GM19463 (cell line): ENCODE results near the gene RPL36AL.
"Not testable (repeated sequence)": the region's sequence is repeated elsewhere in the genome, so short reads cannot be mapped to it uniquely, and the experiment has no call there.

Experiments
- ATAC-seq: cut with Tn5 transposase; IDR thresholded peaks from one replicate; pipeline ENCODE4 v1.9.1; 2021; ENCODE audit warnings: mild to moderate bottlenecking, moderate library complexity; ENCODE audit not compliant: unreplicated experiment

Gene RPL36AL

GRCh38 chr14:49620182-49621113, at the start of gene RPL36AL, which contains the start of gene MGAT2:
Gene RPL36AL (minus strand): TSS chr14:49620626. CDS start chr14:49619104, 1,522 bp downstream.
Gene MGAT2 (plus strand): TSS chr14:49620799. CDS start chr14:49621269, 470 bp downstream.
- ATAC-seq = peak; percentile 92

- no peak for ATAC-seq
Measured at GRCh38 chr14:49659526-49660455, 39.4 kb upstream of the RPL36AL start.

- not testable (repeated sequence) for ATAC-seq
Measured at GRCh38 chr14:49657500-49657899, 37.1 kb upstream of the RPL36AL start.

GRCh38 chr14:49654511-49654910, 34.1 kb upstream of the RPL36AL start:
- ATAC-seq = no peak

DNA sequence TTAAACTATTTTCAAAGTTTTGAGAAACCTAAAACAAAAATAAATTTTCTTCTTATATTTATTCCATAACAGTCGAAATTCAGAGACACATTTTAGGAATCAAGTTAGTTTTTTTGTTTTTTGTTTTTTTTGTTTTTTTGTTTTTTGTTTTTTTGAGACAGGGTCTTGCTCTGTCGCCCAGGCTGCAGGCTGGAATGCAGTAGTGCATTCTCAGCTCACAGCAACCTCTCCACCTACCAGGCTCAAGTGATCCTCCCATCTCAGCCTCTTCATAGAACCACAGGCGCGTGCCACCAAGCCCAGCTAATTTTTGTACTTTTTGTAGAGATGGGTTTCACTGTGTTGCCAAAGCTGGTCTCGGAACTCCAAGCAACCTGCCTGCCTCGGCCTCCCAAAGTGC, 33.1 kb upstream of the RPL36AL start:
- no peak for ATAC-seq

DNA sequence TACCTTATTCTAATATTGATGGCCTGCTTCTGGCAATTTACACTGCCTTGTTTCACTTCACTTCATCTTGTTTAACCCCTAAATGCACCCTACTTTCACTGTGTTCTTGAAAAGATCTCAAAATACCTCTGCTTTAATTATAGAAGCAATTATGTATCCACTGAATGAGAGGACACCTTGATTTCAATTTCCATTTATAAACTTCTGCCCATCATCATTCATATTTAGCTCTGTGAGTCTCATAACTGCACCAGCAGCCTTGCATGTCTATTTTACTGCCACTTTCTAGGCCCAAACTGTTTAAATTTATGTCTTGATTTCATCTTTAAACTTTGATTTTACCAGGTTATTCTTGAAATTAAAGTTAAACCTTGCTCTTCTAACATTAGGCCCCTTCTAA, 21.7 kb upstream of the RPL36AL start:
- no peak for ATAC-seq

GRCh38 chr14:49641697-49642129, 21.3 kb upstream of the RPL36AL start:
- no peak for ATAC-seq

DNA sequence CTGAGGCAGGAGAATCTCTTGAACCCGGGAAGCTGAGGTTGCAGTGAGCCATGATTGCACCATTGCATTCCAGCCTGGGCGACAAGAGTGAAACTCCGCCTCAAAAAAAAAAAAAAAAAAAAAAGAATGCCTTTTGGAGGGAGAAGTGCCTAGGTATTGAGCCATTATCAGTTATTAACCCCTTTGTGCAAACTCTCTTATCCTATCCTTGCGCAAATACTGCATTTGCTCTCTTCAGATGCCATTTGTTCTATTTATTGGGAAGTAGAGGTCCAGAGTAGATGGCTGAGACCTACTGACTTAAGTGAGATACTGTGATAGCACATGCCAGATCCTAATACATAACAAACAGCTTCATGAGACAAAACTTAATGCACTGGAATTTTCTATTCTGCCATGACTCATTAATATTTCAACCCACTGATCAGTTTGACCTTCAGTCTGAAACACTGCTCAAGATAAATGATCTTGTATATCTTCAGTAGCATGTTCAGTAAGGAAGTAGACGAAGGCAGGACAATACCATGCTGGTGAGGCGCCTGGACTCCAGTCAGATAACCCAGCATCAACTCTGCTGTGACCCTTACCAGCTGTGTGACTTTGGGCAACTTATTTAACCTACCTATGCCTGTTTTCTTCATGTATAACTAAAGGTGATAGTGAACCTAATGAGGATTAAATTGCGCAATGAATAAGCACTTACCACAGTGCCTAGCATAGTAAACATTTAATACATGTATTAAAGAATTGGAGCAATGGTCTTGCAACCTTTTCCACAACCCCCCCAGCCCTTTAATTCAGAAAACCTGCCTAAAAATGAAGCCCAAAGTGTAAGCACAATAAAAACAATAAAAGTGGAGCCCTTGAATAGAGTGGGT, 20.4 kb upstream of the RPL36AL start:
- ATAC-seq = no peak

GRCh38 chr14:49637534-49638078, 17.2 kb upstream of the RPL36AL start:
- ATAC-seq = no peak

DNA sequence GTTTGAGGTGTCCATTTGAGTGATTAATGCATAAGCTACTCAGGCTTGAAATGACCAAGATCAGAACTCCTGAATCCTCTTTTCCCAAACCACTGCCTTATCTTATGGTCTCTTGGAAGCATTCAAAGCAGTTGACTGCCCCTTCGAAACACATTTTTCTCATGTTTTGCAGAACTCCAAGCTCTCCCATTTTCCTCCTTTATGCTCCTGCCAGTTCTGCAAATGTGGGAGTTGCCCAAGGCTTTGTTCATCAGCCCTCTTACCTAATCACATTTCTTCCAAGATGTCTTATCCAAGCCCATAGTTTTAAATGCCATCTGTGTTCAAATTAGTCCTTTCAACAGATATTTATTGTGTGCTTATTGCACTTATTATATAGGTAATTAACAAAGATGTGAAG, 16.4 kb upstream of the RPL36AL start:
- no peak for ATAC-seq

GRCh38 chr14:49634547-49635334, 14.3 kb upstream of the RPL36AL start, which contains the start of gene DNAAF2:
Gene DNAAF2 (minus strand): TSS chr14:49635244. CDS start chr14:49635149, 95 bp downstream.
- peak; percentile 26 for ATAC-seq

DNA sequence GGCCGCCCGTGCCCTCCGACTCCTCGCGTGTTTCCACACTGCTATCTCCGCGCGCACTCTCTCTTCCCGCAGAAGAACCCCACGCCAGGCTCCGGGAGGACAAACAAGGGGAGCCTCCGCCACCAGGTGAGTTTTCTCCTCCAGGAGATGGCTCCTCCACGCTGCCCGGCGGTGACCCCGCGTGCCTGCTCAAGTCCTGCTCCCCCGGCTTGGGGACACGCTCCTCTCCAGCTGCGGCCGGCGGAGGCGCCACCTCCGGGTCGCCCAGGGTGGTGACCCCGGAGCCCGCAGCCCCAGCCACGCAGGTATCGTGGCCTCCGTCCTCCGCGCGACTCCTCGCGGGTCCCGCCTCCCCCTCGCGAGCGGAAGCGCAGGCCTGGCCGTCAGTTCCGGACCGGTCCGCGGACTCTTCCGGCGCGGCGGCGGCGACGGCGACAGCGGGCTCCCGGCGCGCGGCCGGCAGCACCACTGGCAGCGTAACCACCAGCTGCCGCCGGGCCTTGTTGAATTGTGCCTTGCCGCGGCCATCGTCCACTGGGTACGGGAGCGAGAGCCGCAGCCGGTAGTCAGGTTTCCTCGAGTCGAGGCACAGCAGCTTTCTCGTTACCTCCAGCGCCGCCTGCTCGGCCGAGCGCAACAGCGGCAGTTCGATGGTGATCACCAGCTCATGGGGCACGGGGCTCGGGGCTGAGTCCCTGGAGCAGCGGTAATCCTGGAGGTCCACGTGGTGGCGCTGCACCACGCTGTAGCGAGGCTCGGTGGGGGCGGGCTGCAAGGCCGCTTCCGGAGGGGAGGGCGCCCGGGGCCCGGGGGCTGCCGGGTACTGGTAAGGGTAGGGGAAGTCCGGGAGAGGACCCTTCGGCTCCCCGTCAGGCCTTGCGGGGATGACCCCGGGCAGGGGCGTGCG, 13.5 kb upstream of the RPL36AL start:
- peak; percentile 78 for ATAC-seq

- no peak for ATAC-seq
Measured at GRCh38 chr14:49623941-49624839, 3.8 kb upstream of the RPL36AL start.

GRCh38 chr14:49623387-49623786, 3.0 kb upstream of the RPL36AL start:
- ATAC-seq = no peak

GRCh38 chr14:49622022-49622607, 1.7 kb upstream of the RPL36AL start:
- no peak for ATAC-seq

- peak; percentile 32 for ATAC-seq
Measured at GRCh38 chr14:49621114-49621881, 872 bp upstream of the RPL36AL start.
